Kidney (tissue), 14 donors: Measurements from ENCODE around the gene TCL1A. TPM values are rescaled to one million over a fixed set of nuclear protein-coding genes. Genes with fewer than 3 reads are reported as not detected.

Experiments
- DNase-seq, 5 donors: peaks; one replicate each; pipeline ENCODE4 v3.0.0-alpha.2; 2013 to 2020
- FAIRE-seq: peaks from 2 replicates; lab custom pipeline; 2012; peaks lifted over from hg19 to GRCh38; lab: Jason Lieb, UNC
- H3K27ac ChIP-seq, 2 donors: one replicate each; pipeline ENCODE4 v1.7.0; 2013; ENCODE audit warnings: low read depth in 2 of 2, low read length in 2 of 2, inconsistent platforms in 1 of 2
- H3K27me3 ChIP-seq: one replicate; pipeline ENCODE4 v1.7.1; 2013; ENCODE audit warnings: low read length, inconsistent platforms; ENCODE audit not compliant: control insufficient read depth, insufficient read depth
- H3K36me3 ChIP-seq, 3 donors: one replicate each; pipeline versions ENCODE4 v1.7.0 to v1.7.1; 2013; ENCODE audit warnings: low read length in 3 of 3, control low read depth in 1 of 3, inconsistent platforms in 1 of 3; ENCODE audit not compliant: insufficient read depth in 3 of 3, control insufficient read depth in 2 of 3
- H3K4me1 ChIP-seq, 3 donors: one replicate each; pipeline versions ENCODE4 v1.7.0 to v1.7.1; 2013; ENCODE audit warnings: low read length in 3 of 3, inconsistent platforms in 1 of 3, low read depth in 1 of 3; ENCODE audit not compliant: control insufficient read depth in 2 of 3, insufficient read depth in 2 of 3
- H3K4me3 ChIP-seq, 3 donors: one replicate each; pipeline versions ENCODE4 v1.7.0 to v1.8.1; 2013; ENCODE audit warnings: low read length in 3 of 3, control low read depth in 1 of 3, inconsistent platforms in 1 of 3
- H3K9ac ChIP-seq, 3 donors: one replicate each; pipeline versions ENCODE4 v1.7.0 to v1.7.1; 2013; ENCODE audit warnings: low read length in 3 of 3, control low read depth in 1 of 3, inconsistent platforms in 1 of 3
- H3K9me3 ChIP-seq, 3 donors: one replicate each; pipeline versions ENCODE4 v1.7.0 to v1.7.1; 2013; ENCODE audit warnings: low read length in 3 of 3, control low read depth in 1 of 3, inconsistent platforms in 1 of 3; ENCODE audit not compliant: control insufficient read depth in 2 of 3, insufficient read depth in 1 of 3
- intact Hi-C: fragments of 100-400 bp; cut with DNase I; formaldehyde crosslinking; loops from one replicate; pipeline ENCODE4 v1.11.1; 2022
- polyA plus RNA-seq: library from polyadenylated mRNA; stranded (reverse); fragments of 350-450 nt; fragmentation: Illumina TruSeq; extraction: RNeasy Lipid Tissue Mini Kit (QIAGEN cat#74804); gene quantifications from one replicate; pipeline ENCODE4 v1.2.3, GENCODE V29; 2014; ENCODE audit warnings: low read depth, low replicate concordance; ENCODE audit not compliant: insufficient read depth
- total RNA-seq: library from RNA; stranded (reverse); fragmentation: NEBNext Ultra II Directional; extraction: Animal tissue kit (Norgen Biotek cat#: 25700); gene quantifications from one replicate; pipeline ENCODE4 v1.2.1, GENCODE V29; 2021
- TF ChIP-seq, protein P1 (sequence below): IDR thresholded peaks from 3 replicates; pipeline ENCODE4 v1.5.1; 2012; ENCODE audit warnings: mild to moderate bottlenecking, moderate library complexity, borderline replicate concordance; ENCODE audit not compliant: insufficient read depth; ENCODE audit errors: extremely low read depth
- donor health status: control.
- donor health status: control.
- donor health status: control.
- donor health status: control.
- donor health status: control.
- donor health status: DM: yes; HTN: yes; CAD: no.
- donor health status: Normal renal cell carcinoma (clear cell type).

The TCL1A gene
- total and polyA plus RNA-seq, 2 donors from 2014 or later: 1.4 TPM; not detected in 1

- H3K27me3 ChIP-seq: no peaks in the 10 kb centered on the region
- H3K9ac ChIP-seq: no peak overlapping the region
- no peak overlapping the region for H3K4me3 ChIP-seq
- DNase-seq: peak in 3 of 5 donors; percentile 42 to 78 (median 42)
- intact Hi-C loops: no loop called here
- no peak overlapping the region for H3K27ac ChIP-seq
- no peaks in the 10 kb centered on the region for H3K4me1 ChIP-seq
- TF ChIP-seq, protein P1, sequence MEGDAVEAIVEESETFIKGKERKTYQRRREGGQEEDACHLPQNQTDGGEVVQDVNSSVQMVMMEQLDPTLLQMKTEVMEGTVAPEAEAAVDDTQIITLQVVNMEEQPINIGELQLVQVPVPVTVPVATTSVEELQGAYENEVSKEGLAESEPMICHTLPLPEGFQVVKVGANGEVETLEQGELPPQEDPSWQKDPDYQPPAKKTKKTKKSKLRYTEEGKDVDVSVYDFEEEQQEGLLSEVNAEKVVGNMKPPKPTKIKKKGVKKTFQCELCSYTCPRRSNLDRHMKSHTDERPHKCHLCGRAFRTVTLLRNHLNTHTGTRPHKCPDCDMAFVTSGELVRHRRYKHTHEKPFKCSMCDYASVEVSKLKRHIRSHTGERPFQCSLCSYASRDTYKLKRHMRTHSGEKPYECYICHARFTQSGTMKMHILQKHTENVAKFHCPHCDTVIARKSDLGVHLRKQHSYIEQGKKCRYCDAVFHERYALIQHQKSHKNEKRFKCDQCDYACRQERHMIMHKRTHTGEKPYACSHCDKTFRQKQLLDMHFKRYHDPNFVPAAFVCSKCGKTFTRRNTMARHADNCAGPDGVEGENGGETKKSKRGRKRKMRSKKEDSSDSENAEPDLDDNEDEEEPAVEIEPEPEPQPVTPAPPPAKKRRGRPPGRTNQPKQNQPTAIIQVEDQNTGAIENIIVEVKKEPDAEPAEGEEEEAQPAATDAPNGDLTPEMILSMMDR: peak; percentile 46
- H3K9me3 ChIP-seq: peaks cover 0 to 10% (median 0%) of the 10 kb centered on the region in 3 donors
- FAIRE-seq: no peak
- H3K36me3 ChIP-seq: no peaks in the 10 kb centered on the region
These were observed 33.8 kb downstream of the TCL1A start for GRCh38 chr14:95679998-95680735.

GRCh38 chr14:95679148-95679815, 34.6 kb downstream of the TCL1A start:
- intact Hi-C loops: no loop called here
- no peaks in the 10 kb centered on the region for H3K36me3 ChIP-seq
- TF ChIP-seq, protein P1: no peak
- no peak overlapping the region for H3K4me3 ChIP-seq
- DNase-seq: no peak
- FAIRE-seq: no peak
- H3K27me3 ChIP-seq: no peaks in the 10 kb centered on the region
- H3K9me3 ChIP-seq: peaks cover 0 to 10% (median 0%) of the 10 kb centered on the region in 3 donors
- no peak overlapping the region for H3K9ac ChIP-seq
- H3K27ac ChIP-seq: no peak overlapping the region
- H3K4me1 ChIP-seq: no peaks in the 10 kb centered on the region

GRCh38 chr14:95677179-95677835, 36.6 kb downstream of the TCL1A start:
- FAIRE-seq (no peak), DNase-seq (no peak)
- TF ChIP-seq, protein P1: no peak
- no peaks in the 10 kb centered on the region for H3K36me3 ChIP-seq
- intact Hi-C loops: no loop called here
- H3K4me3 ChIP-seq: no peak overlapping the region
- H3K27ac ChIP-seq: no peak overlapping the region
- no peaks in the 10 kb centered on the region for H3K27me3 ChIP-seq
- H3K9ac ChIP-seq: no peak overlapping the region
- H3K4me1 ChIP-seq: peaks cover 0 to 5% (median 1%) of the 10 kb centered on the region in 3 donors
- peaks cover 0 to 10% (median 0%) of the 10 kb centered on the region in 3 donors for H3K9me3 ChIP-seq
